Measurements from ENCODE around the gene VSIG2. TPM values are rescaled to one million over a fixed set of nuclear protein-coding genes. Genes with fewer than 3 reads are reported as not detected.

The VSIG2 gene
- total RNA-seq, 2 experiments from 2014 or later = 0.25 TPM; not detected in 1

- CTCF ChIA-PET = interaction anchor here (0.7 kb wide), 1 partner anchor 75 kb away, joined by 3 read pairs; no protein-coding TSS in a partner anchor
- POLR2A ChIA-PET = no interaction called here
Measured at GRCh38 chr11:124754710-124755109, 2.7 kb upstream of the VSIG2 start.

GRCh38 chr11:124754309-124754708 is 2.3 kb upstream of the VSIG2 start:
- ChIA-PET POLR2A (no interaction called here), CTCF (no interaction called here)

- ChIA-PET POLR2A (no interaction called here), CTCF (interaction anchor here (1.3 to 1.5 kb wide), 2 partner anchors 9 to 85 kb away, joined by 3 to 5 read pairs; partner anchors contain the start of gene ESAM)
Measured at GRCh38 chr11:124753624-124754023, 1.6 kb upstream of the VSIG2 start.

GRCh38 chr11:124753205-124753604 is 1.1 kb upstream of the VSIG2 start:
- ChIA-PET POLR2A (interaction anchor here (0.9 kb wide), 1 partner anchor 8 kb away, joined by 4 read pairs; no protein-coding TSS in a partner anchor), CTCF (interaction anchor here (1.3 to 1.5 kb wide), 2 partner anchors 10 to 84 kb away, joined by 3 to 5 read pairs; partner anchors contain the start of gene ESAM)

- ChIA-PET CTCF (interaction anchor here (1.3 to 1.5 kb wide), 2 partner anchors 10 to 84 kb away, joined by 3 to 5 read pairs; partner anchors contain the start of gene ESAM), POLR2A (interaction anchor here (0.9 kb wide), 1 partner anchor 8 kb away, joined by 4 read pairs; no protein-coding TSS in a partner anchor)
Measured at GRCh38 chr11:124752471-124753102, 532 bp upstream of the VSIG2 start.

- ChIA-PET POLR2A (interaction anchor here (0.6 kb wide), 1 partner anchor 91 kb away, joined by 5 read pairs; no protein-coding TSS in a partner anchor), CTCF (no interaction called here)
Measured at GRCh38 chr11:124751391-124751740, 689 bp downstream of the VSIG2 start.

- ChIA-PET CTCF (no interaction called here), POLR2A (no interaction called here)
Measured at GRCh38 chr11:124749912-124750311, 2.1 kb downstream of the VSIG2 start.

- ChIA-PET CTCF (interaction anchor here (1.0 to 5.7 kb wide), 4 partner anchors 8 to 123 kb away, joined by 3 to 40 read pairs (median 4); partner anchors contain the start of genes ESAM, SIAE and SPA17), POLR2A (no interaction called here)
Measured at GRCh38 chr11:124748481-124749343, 3.3 kb downstream of the VSIG2 start.

- POLR2A ChIA-PET = no interaction called here
Measured at GRCh38 chr11:124748100-124748418, 4.0 kb downstream of the VSIG2 start.

GRCh38 chr11:124747406-124748099 is 4.5 kb downstream of the VSIG2 start:
- CTCF ChIA-PET = interaction anchor here (0.5 to 5.7 kb wide), 8 partner anchors 9 to 124 kb away, joined by 3 to 40 read pairs (median 4); partner anchors contain the start of genes ESAM, MSANTD2, SIAE and SPA17

More at GRCh38 chr11:124748100-124748418, 4.0 kb downstream of the VSIG2 start:
- CTCF ChIA-PET = interaction anchor here (0.5 to 5.7 kb wide), 5 partner anchors 8 to 124 kb away, joined by 3 to 40 read pairs (median 4); partner anchors contain the start of genes ESAM, SIAE and SPA17

GRCh38 chr11:124746621-124747243 is 5.3 kb downstream of the VSIG2 start:
- ChIA-PET CTCF (interaction anchor here (0.5 to 5.7 kb wide), 16 partner anchors 9 to 124 kb away, joined by 3 to 40 read pairs (median 4); partner anchors contain the start of genes ESAM, MSANTD2 and TBRG1), POLR2A (interaction anchor here (1.3 to 1.5 kb wide), 2 partner anchors 11 to 74 kb away, joined by 3 to 4 read pairs; no protein-coding TSS in a partner anchor)

More at GRCh38 chr11:124747406-124748099, 4.5 kb downstream of the VSIG2 start:
- POLR2A ChIA-PET = no interaction called here

GRCh38 chr11:124745835-124746620 is 6.0 kb downstream of the VSIG2 start:
- CTCF ChIA-PET = interaction anchor here (0.5 to 5.7 kb wide), 19 partner anchors 9 to 1691 kb away, joined by 3 to 40 read pairs (median 4); partner anchors contain the start of genes ESAM, MSANTD2 and TBRG1
- POLR2A ChIA-PET = interaction anchor here (1.3 to 1.5 kb wide), 2 partner anchors 12 to 73 kb away, joined by 3 to 4 read pairs; no protein-coding TSS in a partner anchor

GRCh38 chr11:124745270-124745834 is 6.7 kb downstream of the VSIG2 start:
- ChIA-PET POLR2A (interaction anchor here (1.3 to 1.5 kb wide), 2 partner anchors 13 to 72 kb away, joined by 3 to 4 read pairs; no protein-coding TSS in a partner anchor), CTCF (interaction anchor here (0.5 to 5.7 kb wide), 6 partner anchors 11 to 1690 kb away, joined by 3 to 40 read pairs (median 4); partner anchors contain the start of gene ESAM)

- ChIA-PET POLR2A (no interaction called here), CTCF (interaction anchor here (0.9 to 3.3 kb wide), 2 partner anchors 73 to 133 kb away, joined by 3 to 15 read pairs; no protein-coding TSS in a partner anchor)
Measured at GRCh38 chr11:124743050-124743449, 9.0 kb downstream of the VSIG2 start.

- ChIA-PET CTCF (interaction anchor here (0.9 to 3.3 kb wide), 2 partner anchors 73 to 134 kb away, joined by 3 to 15 read pairs; no protein-coding TSS in a partner anchor), POLR2A (no interaction called here)
Measured at GRCh38 chr11:124742555-124742954, 9.5 kb downstream of the VSIG2 start.

- ChIA-PET POLR2A (no interaction called here), CTCF (interaction anchor here (1.2 to 2.3 kb wide), 5 partner anchors 9 to 70 kb away, joined by 3 to 9 read pairs (median 4); no protein-coding TSS in a partner anchor)
Measured at GRCh38 chr11:124740277-124740882, 11.7 kb downstream of the VSIG2 start.
